Right ventricle myocardium inferior (tissue), 1 donor: Measurements from ENCODE around the gene PRKCA. TPM values are rescaled to one million over a fixed set of nuclear protein-coding genes. Genes with fewer than 3 reads are reported as not detected.
A peak's percentile ranks its signal among the peaks of the same experiment; 100 is the strongest.

Experiments used
- ATAC-seq: fragments of 200-7000 bp; cut with Tn5 transposase; one replicate; pipeline ENCODE4 v1.9.1; 2020; ENCODE audit warnings: mild to moderate bottlenecking, moderate library complexity
- DNase-seq: peaks from one replicate; pipeline ENCODE4 v3.0.0; 2021; ENCODE audit errors: missing footprints
- intact Hi-C: fragments of 100-400 bp; cut with DNase I; formaldehyde crosslinking; loops from one replicate; pipeline ENCODE4 v1.11.0; 2022
- total RNA-seq: library from RNA; stranded (reverse); fragmentation: NEBNext Ultra II Directional; extraction: Animal tissue kit (Norgen Biotek cat#: 25700); gene quantifications from one replicate; pipeline ENCODE4 v1.2.1, GENCODE V29; 2021
- donor health status: DM: no; HTN: yes; CAD: no; lungs with severe emphysema.

The PRKCA gene
- total RNA-seq, 1 donor from 2014 or later = 6.9 TPM

- DNase-seq = peak; percentile 72
- ATAC-seq = peak; percentile 83
- intact Hi-C loops = no loop called here
These were observed 237.8 kb downstream of the PRKCA start for GRCh38 chr17:66540131-66540781.

- ATAC-seq (peak; percentile 28), DNase-seq (no peak)
- intact Hi-C loops = no loop called here
These were observed 239.2 kb downstream of the PRKCA start for GRCh38 chr17:66541461-66542128.

- ATAC-seq (no peak), DNase-seq (no peak)
- intact Hi-C loops = no loop called here
These were observed 239.9 kb downstream of the PRKCA start for GRCh38 chr17:66542129-66542966.

- ATAC-seq = no peak
- intact Hi-C loops = no loop called here
- no peak for DNase-seq
These were observed 240.6 kb downstream of the PRKCA start for GRCh38 chr17:66542967-66543520.

- DNase-seq (no peak), ATAC-seq (no peak)
These were observed 241.1 kb downstream of the PRKCA start for GRCh38 chr17:66543526-66543925.

GRCh38 chr17:66545918-66546317 lies 243.5 kb downstream of the PRKCA start:
- ATAC-seq (no peak), DNase-seq (no peak)
- intact Hi-C loops = no loop called here

More at GRCh38 chr17:66543526-66543925, 241.1 kb downstream of the PRKCA start:
- intact Hi-C loops = no loop called here

GRCh38 chr17:66547151-66547865 lies 244.9 kb downstream of the PRKCA start:
- intact Hi-C loops = no loop called here
- ATAC-seq (no peak), DNase-seq (no peak)

GRCh38 chr17:66548158-66548557 lies 245.7 kb downstream of the PRKCA start:
- intact Hi-C loops = no loop called here
- no peak for DNase-seq
- ATAC-seq = no peak

GRCh38 chr17:66548659-66549310 lies 246.4 kb downstream of the PRKCA start:
- no peak for ATAC-seq
- intact Hi-C loops = no loop called here
- DNase-seq = peak; percentile 73

- ATAC-seq (no peak), DNase-seq (no peak)
- intact Hi-C loops = no loop called here
These were observed 246.9 kb downstream of the PRKCA start for GRCh38 chr17:66549311-66549704.

GRCh38 chr17:66549731-66550207 lies 247.4 kb downstream of the PRKCA start:
- intact Hi-C loops = no loop called here
- DNase-seq (no peak), ATAC-seq (no peak)

GRCh38 chr17:66551839-66552238 lies 249.4 kb downstream of the PRKCA start:
- DNase-seq (no peak), ATAC-seq (no peak)
- intact Hi-C loops = no loop called here

GRCh38 chr17:66552371-66552770 lies 250.0 kb downstream of the PRKCA start:
- DNase-seq (no peak), ATAC-seq (no peak)
- intact Hi-C loops = no loop called here

GRCh38 chr17:66555605-66556004 lies 253.2 kb downstream of the PRKCA start:
- ATAC-seq (no peak), DNase-seq (no peak)
- intact Hi-C loops = no loop called here

- DNase-seq = no peak
- intact Hi-C loops = no loop called here
- ATAC-seq = no peak
These were observed 254.8 kb downstream of the PRKCA start for GRCh38 chr17:66557200-66557599.

- intact Hi-C loops = no loop called here
- no peak for DNase-seq
These were observed 255.5 kb downstream of the PRKCA start for GRCh38 chr17:66557886-66558285.

GRCh38 chr17:66560691-66561090 lies 258.3 kb downstream of the PRKCA start:
- ATAC-seq (no peak), DNase-seq (no peak)
- intact Hi-C loops = no loop called here

More at GRCh38 chr17:66557886-66558285, 255.5 kb downstream of the PRKCA start:
- no peak for ATAC-seq

GRCh38 chr17:66562119-66562518 lies 259.7 kb downstream of the PRKCA start:
- DNase-seq = no peak
- no peak for ATAC-seq
- intact Hi-C loops = no loop called here
